GM12872 (cell line): Measurements from ENCODE around the gene TAL2.

Experiments
- TF ChIP-seq, protein P1 (sequence below): IDR thresholded peaks from 3 replicates; pipeline ENCODE4 v1.5.1; 2011; ENCODE audit warnings: low read depth, mild to moderate bottlenecking, low read length, moderate library complexity; ENCODE audit not compliant: insufficient read depth

TAL2 gene

GRCh38 chr9:105676351-105676923 is 14.2 kb downstream of the TAL2 start:
- TF ChIP-seq, protein P1, sequence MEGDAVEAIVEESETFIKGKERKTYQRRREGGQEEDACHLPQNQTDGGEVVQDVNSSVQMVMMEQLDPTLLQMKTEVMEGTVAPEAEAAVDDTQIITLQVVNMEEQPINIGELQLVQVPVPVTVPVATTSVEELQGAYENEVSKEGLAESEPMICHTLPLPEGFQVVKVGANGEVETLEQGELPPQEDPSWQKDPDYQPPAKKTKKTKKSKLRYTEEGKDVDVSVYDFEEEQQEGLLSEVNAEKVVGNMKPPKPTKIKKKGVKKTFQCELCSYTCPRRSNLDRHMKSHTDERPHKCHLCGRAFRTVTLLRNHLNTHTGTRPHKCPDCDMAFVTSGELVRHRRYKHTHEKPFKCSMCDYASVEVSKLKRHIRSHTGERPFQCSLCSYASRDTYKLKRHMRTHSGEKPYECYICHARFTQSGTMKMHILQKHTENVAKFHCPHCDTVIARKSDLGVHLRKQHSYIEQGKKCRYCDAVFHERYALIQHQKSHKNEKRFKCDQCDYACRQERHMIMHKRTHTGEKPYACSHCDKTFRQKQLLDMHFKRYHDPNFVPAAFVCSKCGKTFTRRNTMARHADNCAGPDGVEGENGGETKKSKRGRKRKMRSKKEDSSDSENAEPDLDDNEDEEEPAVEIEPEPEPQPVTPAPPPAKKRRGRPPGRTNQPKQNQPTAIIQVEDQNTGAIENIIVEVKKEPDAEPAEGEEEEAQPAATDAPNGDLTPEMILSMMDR, result no peak

GRCh38 chr9:105678163-105678562 is 15.9 kb downstream of the TAL2 start:
- TF ChIP-seq, protein P1, result no peak

DNA sequence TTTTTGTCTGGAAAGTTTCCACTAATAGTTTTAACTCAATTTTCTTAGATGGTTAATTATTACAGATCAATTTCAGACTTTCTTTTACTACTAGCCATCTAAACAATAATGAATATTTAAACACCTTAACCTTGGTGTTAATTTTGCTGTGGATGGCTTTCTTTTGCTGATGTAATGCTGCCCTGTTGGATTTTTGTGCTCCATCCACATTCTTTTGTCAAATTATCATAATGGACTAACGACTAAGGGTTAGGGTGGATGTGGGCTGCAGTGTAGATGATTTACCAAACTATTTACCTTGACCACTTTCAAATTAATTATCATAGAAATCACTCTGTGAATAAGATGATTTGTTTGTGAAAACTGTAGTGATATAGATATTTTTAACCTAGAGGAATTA is 16.5 kb downstream of the TAL2 start:
- TF ChIP-seq, protein P1, result no peak

- TF ChIP-seq, protein P1, result no peak
Measured at GRCh38 chr9:105679257-105680022, 17.2 kb downstream of the TAL2 start.

DNA sequence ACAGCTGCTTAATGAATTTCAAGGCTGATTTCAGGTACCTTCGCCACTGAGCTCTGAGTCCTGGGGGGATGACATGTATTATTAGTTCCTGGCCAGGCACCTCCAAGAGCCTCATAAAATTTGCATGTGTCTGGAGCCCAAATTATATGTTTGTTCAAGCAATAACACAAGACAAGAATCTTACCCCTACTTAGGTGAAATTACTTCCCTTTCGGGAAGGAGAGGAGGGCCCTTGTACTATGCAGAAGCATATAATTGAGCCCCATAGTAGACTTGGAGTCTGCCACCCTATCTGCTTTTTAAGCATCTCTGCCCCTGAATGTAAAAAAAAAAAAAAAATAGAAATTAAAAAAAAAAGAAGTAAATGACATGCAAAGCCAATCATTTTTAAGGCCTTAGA is 19.1 kb downstream of the TAL2 start:
- TF ChIP-seq, protein P1, result no peak

DNA sequence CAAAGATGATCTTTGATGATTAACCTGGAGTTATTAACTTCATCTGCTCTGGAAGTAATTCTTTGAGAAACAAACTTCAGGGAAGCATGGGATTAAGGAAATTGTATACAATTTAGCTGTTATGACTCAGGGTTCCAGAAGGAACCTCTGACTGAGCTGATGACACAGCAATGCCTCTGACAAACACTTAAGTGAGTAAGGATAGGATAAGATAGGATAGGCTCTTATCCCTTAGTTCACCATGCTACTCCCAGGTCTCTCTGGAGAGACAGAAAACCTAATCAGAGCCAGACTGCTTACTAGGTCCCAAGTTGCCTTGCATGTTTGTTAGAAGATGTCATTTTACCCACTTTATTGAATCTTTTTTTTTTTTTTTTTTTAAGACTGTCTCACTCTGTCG is 19.5 kb downstream of the TAL2 start:
- TF ChIP-seq, protein P1, result no peak

DNA sequence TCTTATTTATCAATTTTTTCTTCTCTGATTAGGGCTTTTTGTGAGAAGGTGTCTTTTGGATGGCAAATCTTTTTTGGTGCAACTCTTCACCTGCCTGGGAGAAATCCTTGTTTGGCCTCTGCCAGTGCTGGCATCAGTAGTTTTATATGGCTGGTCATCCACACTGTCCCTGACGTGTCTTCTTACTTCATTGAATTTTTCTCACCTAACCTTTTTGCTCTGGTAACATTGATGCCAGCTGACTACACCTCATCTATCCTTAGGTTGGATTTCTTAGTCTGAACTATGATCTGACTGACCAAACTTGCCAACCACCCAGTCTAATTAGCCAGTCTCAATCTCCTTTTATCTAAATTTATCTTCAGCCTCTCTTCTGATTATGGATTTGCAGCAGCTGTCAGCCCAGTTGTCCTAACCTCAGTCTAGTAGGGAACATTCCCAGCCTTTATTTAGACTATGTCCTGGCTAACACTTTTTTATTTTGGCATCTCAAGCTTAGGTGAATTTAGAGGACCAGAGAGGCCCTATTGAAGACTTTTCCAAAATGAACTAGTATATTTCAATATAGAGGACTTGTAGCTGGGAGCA is 21.5 kb downstream of the TAL2 start:
- TF ChIP-seq, protein P1, result no peak
